ENCODE measurements around the gene RNF144A. TPM values are rescaled to one million over a fixed set of nuclear protein-coding genes. Genes with fewer than 3 reads are reported as not detected.

Gene RNF144A
- total RNA-seq, 4 donors from 2014 or later = 9.1 to 16.5 (median 13.9) TPM

DNA sequence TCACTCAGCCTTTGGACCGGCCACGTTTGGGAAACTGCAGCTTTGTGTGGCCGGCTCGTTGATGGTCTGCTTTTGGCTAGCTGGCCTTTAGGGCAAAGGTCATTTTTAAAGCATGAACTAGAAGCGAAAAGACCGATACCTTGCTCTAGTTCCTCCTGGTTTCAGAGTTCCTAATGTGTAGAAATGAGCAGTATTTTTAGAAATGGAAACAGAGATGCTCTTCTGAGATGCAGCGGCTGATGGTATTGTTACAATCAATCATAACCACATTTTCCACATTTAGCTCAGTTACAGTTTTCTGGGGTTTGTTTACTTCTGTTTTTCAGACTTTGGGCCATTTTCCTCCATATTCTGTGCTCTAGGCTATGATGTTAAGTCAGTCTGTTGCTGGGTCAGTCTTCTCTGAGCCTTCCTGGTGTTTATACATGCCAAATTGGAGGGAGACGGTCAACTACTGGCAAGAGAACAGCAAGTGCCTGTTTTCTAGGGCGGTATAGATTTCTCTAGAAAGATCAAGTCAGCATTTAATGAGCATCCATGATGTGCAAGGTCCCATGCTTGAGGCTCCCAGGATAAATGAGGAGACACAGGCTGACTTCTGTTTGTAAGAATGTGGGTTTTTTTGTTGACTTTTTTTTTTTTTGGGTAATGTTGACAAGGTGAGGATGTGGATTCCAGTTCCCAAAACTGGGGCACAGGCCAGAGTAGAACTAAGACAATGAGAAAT is 28.0 kb downstream of the RNF144A start:
- no peak overlapping the region for H3K4me3 ChIP-seq
- no peaks in the 10 kb centered on the region for H3K27me3 ChIP-seq
- no peaks in the 10 kb centered on the region for H3K9me3 ChIP-seq
- H3K36me3 ChIP-seq = peaks cover 0 to 7% (median 0%) of the 10 kb centered on the region in 3 donors
- peaks cover 0 to 6% (median 0%) of the 10 kb centered on the region in 4 donors for H3K4me1 ChIP-seq
- peak overlapping the region in 1 of 4 donors; percentile 17 for H3K27ac ChIP-seq
- no peak for DNase-seq
- no peak for TF ChIP-seq POLR2A (IDR thresholded peaks at IDR 0.05)
- TF ChIP-seq, protein P1, sequence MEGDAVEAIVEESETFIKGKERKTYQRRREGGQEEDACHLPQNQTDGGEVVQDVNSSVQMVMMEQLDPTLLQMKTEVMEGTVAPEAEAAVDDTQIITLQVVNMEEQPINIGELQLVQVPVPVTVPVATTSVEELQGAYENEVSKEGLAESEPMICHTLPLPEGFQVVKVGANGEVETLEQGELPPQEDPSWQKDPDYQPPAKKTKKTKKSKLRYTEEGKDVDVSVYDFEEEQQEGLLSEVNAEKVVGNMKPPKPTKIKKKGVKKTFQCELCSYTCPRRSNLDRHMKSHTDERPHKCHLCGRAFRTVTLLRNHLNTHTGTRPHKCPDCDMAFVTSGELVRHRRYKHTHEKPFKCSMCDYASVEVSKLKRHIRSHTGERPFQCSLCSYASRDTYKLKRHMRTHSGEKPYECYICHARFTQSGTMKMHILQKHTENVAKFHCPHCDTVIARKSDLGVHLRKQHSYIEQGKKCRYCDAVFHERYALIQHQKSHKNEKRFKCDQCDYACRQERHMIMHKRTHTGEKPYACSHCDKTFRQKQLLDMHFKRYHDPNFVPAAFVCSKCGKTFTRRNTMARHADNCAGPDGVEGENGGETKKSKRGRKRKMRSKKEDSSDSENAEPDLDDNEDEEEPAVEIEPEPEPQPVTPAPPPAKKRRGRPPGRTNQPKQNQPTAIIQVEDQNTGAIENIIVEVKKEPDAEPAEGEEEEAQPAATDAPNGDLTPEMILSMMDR (IDR thresholded peaks at IDR 0.05) = no peak

DNA sequence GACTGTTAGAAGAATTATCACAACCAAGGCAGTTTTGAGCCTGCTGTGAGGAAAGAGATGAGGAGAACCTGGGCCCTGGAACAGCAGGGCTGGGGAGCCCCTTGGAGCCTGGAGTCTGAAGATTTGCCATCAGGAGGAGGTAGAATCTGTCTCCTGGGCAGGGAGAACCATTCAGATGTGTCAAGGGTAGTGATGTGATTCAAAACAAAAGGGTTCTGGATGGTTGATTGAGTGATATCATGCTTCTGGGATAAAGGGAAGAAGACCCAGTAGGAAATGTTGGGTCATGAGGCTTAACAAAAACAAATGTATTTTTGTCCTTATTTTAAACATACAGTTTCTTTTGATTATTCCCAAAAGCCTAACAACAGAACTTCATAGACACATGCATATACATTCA is 28.6 kb downstream of the RNF144A start:
- DNase-seq = no peak
- no peaks in the 10 kb centered on the region for H3K9me3 ChIP-seq
- no peak overlapping the region for H3K4me3 ChIP-seq
- H3K27ac ChIP-seq = no peak overlapping the region
- peaks cover 0 to 6% (median 0%) of the 10 kb centered on the region in 4 donors for H3K4me1 ChIP-seq
- H3K27me3 ChIP-seq = no peaks in the 10 kb centered on the region
- no peak for TF ChIP-seq POLR2A (IDR thresholded peaks at IDR 0.05)
- TF ChIP-seq, protein P1 (IDR thresholded peaks at IDR 0.05) = no peak
- H3K36me3 ChIP-seq = peaks cover 0 to 7% (median 0%) of the 10 kb centered on the region in 3 donors

- no peak overlapping the region for H3K27ac ChIP-seq
Observed at GRCh38 chr2:6946722-6947121, 29.5 kb downstream of the RNF144A start.

DNA sequence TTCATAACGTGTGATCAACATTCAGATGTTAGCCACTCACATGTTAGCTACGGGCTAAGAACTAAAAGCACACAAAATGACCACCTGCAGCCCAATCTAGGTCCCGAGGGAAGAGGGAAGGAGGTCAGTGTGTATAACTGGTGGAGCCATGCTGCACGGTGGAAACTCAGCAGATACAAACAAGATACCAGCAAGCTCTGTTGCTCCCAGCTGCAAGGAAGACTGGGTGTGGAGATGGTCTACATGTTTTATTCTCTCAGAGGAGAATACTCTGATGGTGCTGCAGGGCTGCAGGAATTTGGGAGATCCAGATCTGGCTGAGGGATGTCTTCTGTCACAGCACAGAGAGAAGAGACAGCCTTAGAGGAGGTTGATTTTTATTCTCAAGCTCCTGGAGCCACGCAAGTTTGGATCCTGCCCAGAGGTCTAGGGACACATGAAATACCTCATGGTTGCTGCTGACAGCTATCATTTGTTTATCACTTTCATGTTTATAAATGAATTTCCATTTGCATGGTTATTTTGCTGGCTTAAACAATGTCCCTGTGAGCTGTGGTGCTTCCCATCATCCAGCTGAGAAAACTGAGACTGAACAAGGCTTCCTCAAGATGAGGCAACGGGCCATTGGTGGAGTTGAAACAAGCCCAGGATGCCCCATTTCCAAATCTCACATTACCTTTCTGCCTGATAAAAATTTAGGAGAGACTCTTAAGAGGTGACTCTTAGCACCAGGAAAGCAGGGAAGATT is 30.9 kb downstream of the RNF144A start:
- Histone ChIP-seq H3K36me3 (no peaks in the 10 kb centered on the region), H3K4me1 (peaks cover 0 to 6% (median 0%) of the 10 kb centered on the region in 4 donors), H3K27me3 (no peaks in the 10 kb centered on the region), H3K27ac (no peak overlapping the region), H3K9me3 (no peaks in the 10 kb centered on the region), H3K4me3 (no peak overlapping the region)
- TF ChIP-seq POLR2A (IDR thresholded peaks at IDR 0.05) = no peak
- TF ChIP-seq, protein P1 (IDR thresholded peaks at IDR 0.05) = no peak
- no peak for DNase-seq

More at GRCh38 chr2:6946722-6947121, 29.5 kb downstream of the RNF144A start:
- H3K9me3 ChIP-seq = no peaks in the 10 kb centered on the region
- no peak for TF ChIP-seq POLR2A (IDR thresholded peaks at IDR 0.05)
- TF ChIP-seq, protein P1 (IDR thresholded peaks at IDR 0.05) = no peak
- H3K36me3 ChIP-seq = peaks cover 0 to 4% (median 0%) of the 10 kb centered on the region in 3 donors
- no peaks in the 10 kb centered on the region for H3K27me3 ChIP-seq
- H3K4me3 ChIP-seq = no peak overlapping the region
- no peak for DNase-seq
- H3K4me1 ChIP-seq = peaks cover 0 to 6% (median 0%) of the 10 kb centered on the region in 4 donors

- Histone ChIP-seq H3K9me3 (no peaks in the 10 kb centered on the region), H3K27ac (no peak overlapping the region), H3K36me3 (no peaks in the 10 kb centered on the region), H3K4me3 (no peak overlapping the region), H3K4me1 (peaks cover 0 to 6% (median 0%) of the 10 kb centered on the region in 4 donors), H3K27me3 (no peaks in the 10 kb centered on the region)
- DNase-seq = no peak
- no peak for TF ChIP-seq POLR2A (IDR thresholded peaks at IDR 0.05)
- TF ChIP-seq, protein P1 (IDR thresholded peaks at IDR 0.05) = no peak
Observed at GRCh38 chr2:6948677-6949351, 31.6 kb downstream of the RNF144A start.

Measured in Peyer's patch (tissue), 4 donors.